ENCODE data around the gene SIGLEC9.

The SIGLEC9 gene

DNA sequence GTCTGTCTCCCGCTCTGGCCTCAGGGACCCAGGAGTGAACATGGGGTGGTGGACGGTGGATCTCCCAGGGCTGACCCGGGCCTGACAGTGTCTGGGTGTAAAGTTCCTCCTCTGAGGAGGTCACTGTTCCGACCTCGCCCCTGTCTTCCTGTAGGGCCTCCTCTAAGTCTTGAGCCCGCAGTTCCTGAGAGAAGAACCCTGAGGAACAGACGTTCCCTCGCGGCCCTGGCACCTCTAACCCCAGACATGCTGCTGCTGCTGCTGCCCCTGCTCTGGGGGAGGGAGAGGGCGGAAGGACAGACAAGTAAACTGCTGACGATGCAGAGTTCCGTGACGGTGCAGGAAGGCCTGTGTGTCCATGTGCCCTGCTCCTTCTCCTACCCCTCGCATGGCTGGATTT, at the start of gene SIGLEC9:
SIGLEC9 (plus strand) TSS at position 178 of the 400 bp plus-strand sequence; CDS start at position 247, 69 bp downstream.
- no peak for DNase-seq

DNA sequence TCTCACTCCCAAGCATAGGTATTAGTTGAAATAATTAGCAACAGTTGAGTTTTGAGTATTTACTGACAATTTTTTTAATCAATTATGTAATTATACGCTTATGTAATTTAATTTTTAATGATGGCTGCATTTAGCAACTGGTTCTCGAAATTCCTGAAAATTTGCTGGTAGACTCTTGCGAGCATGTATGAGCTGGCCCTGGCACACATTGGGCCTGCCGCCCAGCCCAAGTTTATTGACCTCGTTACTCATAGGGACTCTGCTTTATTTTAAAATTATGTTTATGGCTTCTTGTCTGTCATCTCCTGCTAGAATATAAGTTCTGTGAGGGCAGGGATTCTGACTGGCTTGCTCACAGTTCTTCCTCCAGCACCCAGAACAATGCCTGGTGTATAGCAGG, 48.7 kb upstream of the SIGLEC9 start:
- no peak for DNase-seq

DNA sequence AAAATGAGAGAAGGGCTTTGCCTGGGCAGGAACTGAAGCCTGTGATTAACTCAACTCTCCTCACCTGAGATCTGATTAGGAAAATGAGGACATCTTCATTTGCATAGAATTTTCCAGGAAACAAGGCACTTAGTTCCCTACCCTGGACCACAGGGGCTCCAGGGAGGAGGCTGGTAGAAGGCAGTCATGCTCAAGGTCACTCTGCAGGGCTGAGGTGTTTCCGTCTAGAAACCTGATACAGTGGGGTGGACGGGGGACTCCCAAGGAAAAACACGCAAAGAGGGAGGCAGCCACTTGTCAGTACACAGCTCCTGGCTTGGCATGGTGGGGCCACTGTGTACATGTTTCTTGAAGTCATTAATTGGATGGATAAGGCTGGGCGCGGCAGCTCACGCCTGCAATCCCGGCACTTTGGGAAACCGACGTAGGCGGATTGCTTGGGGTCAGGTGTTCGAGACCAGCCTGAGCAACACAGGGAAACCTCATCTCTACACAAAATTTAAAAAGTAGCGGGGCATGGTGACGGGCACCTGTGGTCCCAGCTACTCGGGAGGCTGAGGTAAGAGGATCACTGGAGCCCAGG, 48.0 kb upstream of the SIGLEC9 start:
- DNase-seq: no peak

DNA sequence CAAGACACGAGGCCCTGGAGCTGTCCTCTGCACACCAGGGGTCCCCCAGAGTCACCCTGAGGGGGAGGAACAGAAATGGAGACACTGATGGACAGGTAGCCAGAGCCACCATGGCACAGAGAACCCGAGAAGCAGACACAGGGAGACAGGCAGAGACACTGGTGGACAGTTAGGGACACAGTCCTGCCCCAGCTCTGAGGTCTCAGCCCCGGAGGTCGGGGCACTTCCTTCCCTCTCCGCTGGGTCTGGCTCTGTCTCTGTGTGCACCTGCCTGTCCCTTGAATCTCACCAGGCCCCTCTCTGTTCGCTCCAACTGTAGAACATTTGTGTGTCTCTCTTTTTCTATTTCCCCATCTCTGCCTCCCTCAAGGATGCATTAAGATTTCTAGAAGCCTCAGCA, 46.6 kb upstream of the SIGLEC9 start:
- DNase-seq: no peak

DNA sequence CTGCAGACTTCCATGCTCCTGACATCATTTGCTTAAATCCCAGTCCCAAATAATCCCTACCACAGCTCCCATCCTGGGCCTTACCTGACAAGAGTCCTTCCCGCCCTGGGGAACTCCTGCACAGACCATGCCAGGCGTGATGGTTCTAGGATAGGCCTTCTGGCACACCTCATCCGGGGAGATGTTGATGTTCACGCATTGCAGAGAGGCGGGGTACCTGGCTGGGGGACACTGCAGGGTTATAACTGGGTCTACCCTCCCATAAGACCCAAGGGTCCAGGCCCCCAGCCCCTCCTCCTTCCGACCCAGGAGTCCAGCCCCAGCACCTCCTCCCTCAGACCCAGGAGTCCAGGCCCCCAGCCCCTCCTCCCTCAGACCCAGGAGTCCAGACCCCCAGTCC, 46.0 kb upstream of the SIGLEC9 start:
- DNase-seq: no peak

DNA sequence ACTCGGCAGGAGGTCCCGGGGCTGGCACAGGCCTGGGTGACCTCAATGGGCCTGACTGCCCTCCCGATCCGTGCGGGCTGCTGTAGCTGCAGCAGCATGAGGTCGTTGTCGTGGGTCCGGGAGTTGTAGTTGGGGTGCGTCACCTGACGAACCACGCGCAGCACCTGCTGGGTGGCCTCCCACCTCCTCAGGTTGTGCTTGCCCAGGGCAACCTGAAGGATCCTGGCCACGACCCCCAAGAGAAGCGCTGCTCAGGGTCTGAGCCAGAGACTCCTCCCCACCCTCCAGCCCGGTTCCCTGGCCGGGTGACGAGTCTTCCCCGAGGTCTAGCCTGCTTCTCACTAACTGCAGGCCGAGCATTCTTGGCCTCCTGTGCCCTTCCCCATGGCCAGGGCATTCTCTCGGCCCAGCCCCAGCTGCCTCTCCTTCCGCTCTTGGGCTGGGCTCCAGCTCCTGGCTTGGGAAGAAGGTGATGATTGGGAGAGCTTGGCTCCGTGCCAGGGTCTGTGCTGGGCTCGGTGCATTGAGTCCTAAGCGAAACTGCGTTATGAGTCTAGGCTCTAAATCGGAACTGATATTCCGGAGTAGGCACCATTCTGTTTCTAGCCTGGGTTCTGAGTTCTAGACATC, 45.1 kb upstream of the SIGLEC9 start:
- DNase-seq: no peak

DNA sequence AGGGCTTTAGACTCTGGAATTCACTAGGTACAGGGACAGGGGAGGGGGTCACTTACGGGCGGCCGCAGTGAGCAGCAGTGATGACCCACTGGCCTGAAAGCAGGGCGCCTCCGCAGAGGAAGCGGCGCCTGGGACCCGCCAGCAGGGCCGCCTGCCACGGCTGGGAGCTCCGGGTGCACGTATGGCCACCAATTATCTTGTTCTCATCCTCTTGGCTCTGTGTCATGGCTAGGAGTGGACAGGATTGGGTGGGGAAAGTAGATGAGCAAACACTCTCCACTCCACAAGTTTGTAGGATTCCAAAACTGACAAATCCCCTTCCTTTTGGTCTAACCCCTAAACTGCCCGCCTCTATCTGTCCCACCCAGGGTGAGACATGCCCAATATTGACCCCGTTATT, 43.2 kb upstream of the SIGLEC9 start:
- DNase-seq: no peak

DNA sequence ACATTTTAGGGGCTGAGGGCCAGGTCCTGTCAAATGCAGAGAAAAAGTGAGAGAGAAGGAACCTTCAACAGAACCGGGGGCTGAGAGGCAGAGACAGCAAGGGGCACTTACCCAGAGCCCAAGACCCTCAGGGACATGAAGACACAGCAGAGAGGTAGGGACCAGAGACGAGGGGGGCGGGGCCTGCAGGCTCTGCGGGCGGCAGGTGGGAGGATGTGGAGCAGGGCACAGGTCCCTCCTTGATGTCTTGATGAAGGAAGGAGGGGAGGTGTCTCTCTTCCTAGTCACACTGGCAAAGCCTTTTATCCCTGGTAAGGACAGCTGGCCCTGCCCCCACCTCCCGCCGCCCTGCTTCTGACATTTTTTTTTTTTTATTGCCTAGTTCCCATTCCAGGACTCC, 42.1 kb upstream of the SIGLEC9 start, which contains the start of gene KLK14:
KLK14 (minus strand) TSS at position 277 of the 400 bp plus-strand sequence; CDS start at position 4, 273 bp downstream.
- DNase-seq: no peak

DNA sequence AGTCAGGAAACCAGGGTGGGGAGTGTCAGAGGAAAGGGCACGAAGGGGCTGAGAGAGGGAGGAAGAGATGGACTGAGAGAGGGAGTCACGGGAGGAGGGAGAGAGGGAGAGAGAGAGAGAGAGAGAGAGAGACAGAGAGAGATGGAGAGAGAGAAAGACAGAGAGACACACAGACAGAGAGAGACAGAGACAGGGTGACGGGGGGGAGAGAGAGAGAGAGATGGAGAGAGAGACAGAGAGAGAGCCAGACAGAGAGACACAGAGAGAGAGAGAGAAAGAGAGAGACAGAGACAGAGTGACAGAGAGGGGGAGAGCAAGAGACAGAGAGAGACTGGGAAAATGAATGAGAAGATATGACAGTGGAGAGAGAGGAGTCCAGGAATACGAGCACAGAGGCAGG, 41.5 kb upstream of the SIGLEC9 start:
- no peak for DNase-seq

DNA sequence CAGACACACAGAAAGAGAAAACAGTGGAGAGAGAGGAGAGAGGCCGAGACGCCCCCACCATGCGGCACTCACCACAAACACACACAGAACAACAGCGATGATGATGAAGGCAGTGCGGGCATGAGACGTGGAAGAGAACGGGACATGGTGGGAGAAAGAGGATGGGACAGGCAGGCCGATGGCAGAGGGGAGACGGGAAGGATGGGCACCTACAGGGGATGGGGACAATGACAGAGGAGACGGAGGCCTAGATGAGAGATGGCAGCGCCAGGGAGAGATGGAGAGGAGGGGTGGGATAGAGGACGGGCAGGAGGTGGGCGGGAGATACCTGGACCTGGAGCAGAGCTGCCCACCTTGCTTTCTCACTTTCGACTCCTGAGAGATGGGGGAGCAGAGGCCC, 40.9 kb upstream of the SIGLEC9 start:
- no peak for DNase-seq

DNA sequence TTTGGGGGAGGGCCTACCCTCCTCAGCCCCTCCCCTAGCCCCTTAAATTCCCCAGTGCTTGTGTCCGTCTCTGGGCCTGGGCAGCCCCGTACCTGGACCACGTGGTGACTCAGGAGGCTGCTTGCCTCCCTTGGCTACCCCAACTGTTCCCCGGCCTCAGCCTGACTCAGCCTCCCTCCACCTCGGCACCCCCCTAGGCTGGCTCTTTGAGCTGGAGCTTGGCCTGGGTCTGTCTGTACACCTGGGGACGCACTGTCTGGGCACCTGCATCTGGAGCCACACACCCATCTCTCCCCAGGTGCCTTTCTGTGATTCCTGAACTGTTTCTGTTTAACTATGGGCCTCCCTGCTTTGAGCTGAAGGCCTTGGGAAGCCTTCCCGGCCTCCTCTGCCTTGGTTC, 40.2 kb upstream of the SIGLEC9 start:
- DNase-seq: no peak

DNA sequence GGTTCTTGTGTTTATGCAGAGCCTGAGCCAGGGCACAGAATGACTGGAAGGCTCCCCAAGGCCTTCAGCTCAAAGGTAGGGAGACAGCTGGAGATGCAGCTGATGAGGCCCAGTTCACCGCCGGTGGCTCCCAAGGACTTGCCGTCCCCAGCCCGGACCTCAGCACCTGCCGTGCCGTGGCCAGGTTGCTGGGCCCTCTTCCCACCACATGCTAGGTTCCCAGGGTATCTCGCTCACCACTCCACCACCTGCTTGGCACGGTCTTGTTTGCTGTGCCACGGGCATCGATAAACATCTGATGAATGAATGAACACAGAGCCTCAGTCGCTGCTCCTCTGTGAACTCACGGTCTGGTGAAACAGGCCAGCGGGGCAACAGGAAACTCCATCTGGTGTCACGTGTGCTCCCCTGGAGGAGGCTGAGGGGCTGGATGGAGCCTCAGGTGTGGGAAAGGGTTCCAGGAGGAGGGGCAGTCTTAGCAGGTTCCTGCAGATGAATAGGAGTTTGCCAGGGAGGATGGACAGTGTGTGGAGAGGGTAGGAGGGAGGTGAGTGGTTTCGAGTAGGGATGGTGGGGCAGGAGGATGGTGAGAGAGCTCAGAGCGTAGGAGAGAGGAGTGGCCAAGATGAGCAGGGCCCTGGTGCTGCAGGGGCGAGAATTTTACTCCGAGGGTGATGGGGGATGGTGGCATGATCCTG, 38.4 kb upstream of the SIGLEC9 start:
- DNase-seq: no peak

DNA sequence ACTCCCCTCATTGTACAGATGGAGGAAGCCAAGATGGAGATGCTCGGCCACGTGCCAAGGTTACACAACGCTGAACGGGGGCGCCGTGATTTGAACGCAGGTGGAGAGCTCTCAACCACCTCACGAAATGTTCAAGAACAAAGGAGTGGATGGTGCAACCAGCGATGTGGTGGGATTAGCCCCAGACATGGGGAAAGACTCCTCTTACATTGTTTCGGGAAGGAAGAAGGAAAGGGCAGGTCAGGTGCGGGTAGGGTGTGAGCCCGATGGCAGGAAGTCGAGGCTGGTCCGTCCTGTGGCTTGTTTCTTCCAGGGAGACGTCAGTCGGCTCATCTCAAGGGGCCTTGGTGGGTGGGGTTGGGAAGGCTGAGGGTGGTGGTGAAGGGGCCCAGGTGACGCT, 34.9 kb upstream of the SIGLEC9 start:
- no peak for DNase-seq

DNA sequence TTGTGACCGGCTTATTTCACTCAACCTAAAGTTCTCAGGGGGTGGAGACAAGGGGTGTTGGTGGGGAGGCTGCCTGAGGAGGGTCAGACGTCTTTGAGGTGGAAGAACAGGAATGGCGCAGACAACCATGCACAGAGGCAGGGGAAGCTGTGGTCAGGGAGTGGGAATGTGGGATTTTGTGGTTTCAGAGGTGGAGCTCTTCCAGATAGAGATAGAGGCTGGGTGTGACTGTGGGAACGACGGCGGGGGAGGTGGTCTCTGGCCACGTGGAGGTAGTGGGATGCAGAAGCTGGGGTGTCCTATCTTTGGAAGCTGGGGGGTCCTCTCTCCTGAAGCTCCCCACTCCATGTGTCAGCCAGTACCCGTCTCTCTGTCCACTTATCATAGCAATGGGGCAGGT, 34.2 kb upstream of the SIGLEC9 start:
- no peak for DNase-seq

DNA sequence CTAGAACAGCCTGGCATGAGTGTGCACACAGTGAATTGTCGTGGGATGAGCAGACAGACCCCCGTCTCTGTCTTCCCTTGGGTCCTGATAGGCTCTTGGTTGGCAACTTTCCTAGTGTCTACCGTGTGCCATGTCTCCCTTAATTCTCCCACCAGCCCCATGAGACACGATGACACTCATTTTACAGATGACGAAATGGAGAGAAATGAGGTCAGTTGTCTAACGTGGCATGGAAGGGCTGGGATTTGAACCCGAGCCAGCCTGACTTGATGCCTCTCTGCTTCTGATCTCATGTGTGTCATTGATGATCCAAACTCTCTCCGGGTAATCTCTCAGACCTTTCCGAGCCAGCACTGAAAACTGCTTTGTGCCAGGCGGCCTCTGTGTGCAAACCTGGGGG, 33.6 kb upstream of the SIGLEC9 start:
- no peak for DNase-seq

DNA sequence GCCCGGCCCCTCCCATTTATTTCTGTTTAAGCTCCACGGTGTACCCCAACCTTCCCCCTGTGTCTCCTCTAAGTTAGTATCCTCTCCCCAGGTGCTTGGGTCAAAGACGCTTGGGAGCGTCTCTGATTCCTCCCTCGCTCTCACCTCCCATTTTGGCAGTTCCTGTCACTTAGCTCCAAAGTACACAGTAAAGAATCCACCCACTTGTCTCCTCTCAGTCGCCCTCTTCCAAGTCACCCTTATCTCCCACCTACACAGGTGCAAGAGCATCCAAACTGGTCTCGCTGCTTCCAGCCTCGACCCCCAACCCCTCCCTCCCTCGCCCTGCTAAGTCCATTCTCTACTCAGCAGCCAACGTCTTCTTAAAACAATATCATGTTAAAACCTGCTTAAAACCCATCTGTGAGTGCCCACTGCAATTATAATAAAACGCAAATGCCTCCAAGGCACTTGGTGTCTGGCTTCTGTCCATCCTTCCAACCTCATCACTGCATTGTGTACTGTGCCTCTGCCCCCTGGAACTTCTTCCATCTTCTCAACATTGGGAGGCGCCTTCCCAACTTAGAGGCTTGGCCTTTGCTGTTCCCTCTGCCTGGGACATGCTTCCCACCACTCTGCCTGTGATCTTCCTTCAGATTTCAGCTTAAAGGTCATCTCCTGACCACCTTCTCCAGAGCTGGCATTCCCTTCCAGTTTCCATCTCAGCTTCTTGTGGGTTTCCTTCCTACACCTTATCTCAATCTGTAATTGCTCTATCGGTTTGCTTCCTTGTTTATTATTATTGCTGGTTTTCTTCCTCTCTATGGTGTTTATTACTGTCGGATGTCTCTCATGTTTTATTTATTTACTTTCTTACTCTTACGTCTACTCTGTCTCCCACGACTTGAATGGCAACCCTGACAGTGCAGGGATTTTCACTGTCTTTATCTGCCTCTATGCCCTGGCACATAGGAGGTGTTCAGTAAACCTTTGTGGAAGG, 32.5 kb upstream of the SIGLEC9 start:
- no peak for DNase-seq

DNA sequence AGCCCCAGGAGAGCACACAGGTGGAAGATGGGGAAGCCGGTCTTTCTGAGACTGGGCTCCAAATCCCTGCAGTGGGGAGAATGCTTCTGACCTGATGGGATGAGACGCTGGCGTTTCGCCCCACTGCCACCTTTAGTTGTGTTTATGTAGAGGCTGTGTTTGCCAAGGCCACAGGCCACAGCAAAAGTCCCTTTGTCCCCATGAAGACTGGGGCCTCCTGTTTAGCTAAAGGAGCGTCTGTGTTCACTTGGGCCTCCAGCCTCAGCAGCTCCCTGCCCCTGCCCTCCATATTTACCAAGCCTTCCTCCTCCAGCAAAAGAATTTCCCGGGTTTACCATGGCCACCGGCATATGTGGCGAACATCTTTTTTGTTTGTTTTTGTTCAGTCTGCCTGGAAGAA, 31.6 kb upstream of the SIGLEC9 start:
- no peak for DNase-seq

DNA sequence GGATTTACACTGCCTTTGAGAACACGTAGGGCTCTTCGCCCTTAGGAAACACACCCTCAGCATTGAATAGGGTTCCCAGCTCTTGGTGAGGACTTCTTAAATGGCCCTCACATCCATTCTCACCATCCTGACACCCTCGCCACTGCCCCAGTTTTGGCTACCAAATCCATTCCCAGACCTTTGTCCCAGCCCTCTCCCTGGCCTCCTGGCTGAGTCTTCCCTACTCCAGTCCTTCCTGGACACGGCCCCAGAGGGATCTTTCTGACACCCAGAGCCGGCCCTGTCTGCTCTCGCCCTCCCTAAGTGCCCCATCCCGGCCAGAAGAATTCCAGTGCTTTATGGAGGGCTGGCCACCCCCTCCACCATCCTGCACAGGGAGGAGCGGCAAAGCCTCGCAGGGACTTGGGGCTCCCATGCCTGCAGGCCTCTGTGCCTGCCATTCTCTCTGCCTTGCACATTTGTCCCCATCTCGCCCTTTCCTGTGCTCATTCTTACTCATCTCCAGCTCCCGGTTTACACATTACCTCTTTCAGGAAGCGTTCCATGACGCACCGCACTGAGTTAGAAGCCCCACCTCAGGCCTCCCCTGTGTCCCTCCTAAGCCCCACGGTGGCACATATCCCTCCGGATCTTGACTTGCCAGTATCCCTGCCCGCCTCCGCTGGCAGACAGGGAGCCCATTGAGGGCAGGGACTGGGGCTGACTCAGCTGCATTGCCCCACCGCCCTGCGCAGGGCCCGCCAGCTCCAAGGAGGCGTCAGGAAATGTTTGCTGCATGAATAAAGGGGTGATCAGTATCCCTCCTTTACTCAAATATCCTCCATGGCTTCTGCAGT, 31.0 kb upstream of the SIGLEC9 start:
- no peak for DNase-seq

DNA sequence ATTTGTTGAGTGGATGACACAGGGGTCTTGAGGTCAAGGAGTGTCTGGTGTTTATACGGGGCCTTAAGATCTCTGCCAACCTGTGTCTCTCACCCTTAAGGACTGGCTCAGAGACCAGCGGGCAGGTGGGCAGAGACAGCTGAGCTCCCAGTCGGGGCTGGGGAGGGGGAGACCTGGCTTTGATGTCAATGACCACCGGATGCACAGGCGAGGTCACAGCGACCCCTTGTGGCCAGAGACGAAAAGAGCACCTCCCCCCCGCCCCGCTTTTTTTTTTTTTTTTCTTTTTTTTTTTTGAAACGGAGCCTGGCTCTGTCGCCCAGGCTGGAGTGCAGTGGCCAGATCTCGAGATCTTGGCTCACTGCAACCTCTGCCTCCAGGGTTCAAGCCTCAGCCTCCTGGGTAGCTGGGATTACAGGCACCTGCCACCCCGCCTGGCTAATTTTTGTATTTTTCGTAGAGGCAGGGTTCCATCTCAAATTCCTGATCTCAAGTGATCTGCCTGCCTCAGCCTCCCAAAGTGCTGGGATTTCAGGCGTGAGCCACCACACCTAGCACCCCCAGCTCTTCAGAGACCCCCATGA, 29.9 kb upstream of the SIGLEC9 start:
- DNase-seq: peak in 1 of 2 experiments; percentile 31

DNA sequence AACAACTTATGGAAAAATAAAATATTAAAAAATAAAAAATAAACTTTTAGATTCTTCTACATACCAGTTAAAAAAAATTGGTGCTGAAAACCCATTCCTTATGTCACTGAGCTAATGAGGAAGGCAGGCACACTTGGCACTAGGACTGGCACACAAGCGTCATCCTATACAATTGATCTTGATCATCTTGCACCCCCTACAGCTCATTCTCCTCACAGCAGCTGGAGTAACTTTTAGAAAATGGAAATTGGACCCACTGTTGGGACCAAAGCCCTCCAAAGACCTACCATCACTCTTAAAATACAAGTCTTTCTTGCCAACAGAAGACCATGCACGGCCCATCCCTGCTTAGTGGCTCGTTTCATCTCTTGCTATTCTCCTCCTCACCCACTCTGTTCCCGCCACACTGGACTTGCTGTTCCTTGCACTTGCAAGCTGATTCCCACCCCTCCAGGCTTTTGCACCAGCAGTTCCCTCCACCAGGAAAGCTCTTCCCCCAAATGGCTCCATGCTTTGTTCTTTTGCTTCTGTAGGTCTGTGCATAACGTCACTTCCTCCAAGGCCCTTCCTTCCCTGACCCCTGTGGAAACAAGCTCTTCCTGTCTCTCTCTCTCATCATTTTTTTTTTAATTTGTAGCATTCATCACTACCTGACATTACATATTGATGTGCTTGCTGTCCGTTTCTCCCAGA, 28.1 kb upstream of the SIGLEC9 start:
- DNase-seq: no peak

DNA sequence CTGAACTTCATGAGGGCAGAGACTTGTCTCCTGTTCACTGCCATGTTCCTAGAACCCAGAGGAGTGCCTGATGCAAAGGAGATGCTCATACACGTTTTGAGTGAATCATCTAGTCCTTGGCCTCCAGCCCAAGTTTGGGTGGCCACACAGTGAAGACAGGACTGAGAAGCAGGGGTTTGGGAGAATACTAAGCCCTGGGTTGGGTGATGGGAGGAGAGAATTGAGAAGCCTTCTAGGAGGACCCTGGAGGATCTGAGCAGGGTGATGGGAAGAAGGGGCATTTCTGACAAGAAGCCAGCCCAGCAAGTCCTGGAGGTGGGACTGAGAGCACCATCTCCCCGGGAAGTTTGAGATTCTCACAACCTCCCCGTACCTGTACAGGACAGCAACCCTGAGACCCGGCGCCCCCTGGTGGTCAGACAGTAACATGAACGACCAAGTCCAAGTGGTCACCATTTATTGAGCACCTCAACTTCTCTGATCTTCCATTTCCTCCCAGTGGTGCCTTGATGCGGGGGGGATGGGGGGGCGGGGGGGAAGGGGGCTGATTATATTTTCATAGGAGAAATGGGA, 27.5 kb upstream of the SIGLEC9 start:
- DNase-seq: peak in 1 of 2 experiments; percentile 27
